Omental fat pad (tissue), 4 donors: ENCODE data around the gene RNASEL. TPM values are rescaled to one million over a fixed set of nuclear protein-coding genes. Genes with fewer than 3 reads are reported as not detected.

Source experiments
- ATAC-seq: fragments of 150-250 bp; one replicate; pipeline ENCODE4 v1.9.1; 2016; ENCODE audit warnings: mild to moderate bottlenecking, moderate library complexity; ENCODE audit not compliant: low FRiP score
- DNase-seq: peaks from one replicate; pipeline ENCODE4 v3.0.0-alpha.2; 2019; ENCODE audit warnings: low spot score
- CTCF ChIP-seq, 3 donors: fragments of 450-650 bp; IDR thresholded peaks; one replicate each; pipeline ENCODE4 v1.5.1; 2016 to 2017; ENCODE audit warnings: antibody characterized with exemption in 3 of 3, mild to moderate bottlenecking in 3 of 3, moderate library complexity in 2 of 3
- total RNA-seq, 4 donors: library from RNA; depleted of rRNA; stranded (reverse); fragments of >200 nt; gene quantifications; one replicate each; pipeline ENCODE4 v1.1.0, GENCODE V29; 2016

Gene RNASEL
- total RNA-seq, 4 donors from 2014 or later = 4.8 to 12.6 (median 9.4) TPM

DNA sequence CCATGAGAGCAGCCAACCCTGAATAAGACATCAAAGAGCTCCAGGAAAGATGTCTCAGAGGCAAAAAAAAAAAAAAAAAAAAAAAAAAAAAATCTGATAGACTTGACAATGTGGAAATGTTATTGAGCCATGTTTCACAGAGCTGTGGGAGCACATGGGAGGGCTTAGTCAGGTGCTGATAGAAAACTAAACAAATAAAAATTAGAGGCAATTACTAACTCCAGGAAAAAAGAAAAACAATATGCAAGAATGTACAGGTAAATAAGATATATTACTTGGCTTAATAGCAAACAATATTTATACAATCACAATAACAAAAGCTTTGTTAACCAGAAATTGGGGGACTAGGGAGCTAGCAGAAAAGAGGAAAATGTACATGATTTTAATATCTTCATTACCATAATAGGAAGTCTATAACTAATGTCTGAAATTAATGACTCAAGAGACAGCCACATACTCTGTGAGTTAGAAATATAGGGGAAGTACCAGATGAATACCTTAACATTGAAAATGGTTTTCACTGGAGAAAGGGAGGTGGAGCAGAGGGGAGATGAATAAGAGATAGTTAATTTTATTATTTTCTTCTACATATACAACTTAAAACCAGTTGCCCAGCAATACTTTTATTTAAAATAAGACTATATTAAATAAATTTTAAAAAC is 32.0 kb upstream of the RNASEL start:
- TF ChIP-seq CTCF (IDR thresholded peaks at IDR 0.05) = no peak
- no peak for ATAC-seq
- DNase-seq = no peak

DNA sequence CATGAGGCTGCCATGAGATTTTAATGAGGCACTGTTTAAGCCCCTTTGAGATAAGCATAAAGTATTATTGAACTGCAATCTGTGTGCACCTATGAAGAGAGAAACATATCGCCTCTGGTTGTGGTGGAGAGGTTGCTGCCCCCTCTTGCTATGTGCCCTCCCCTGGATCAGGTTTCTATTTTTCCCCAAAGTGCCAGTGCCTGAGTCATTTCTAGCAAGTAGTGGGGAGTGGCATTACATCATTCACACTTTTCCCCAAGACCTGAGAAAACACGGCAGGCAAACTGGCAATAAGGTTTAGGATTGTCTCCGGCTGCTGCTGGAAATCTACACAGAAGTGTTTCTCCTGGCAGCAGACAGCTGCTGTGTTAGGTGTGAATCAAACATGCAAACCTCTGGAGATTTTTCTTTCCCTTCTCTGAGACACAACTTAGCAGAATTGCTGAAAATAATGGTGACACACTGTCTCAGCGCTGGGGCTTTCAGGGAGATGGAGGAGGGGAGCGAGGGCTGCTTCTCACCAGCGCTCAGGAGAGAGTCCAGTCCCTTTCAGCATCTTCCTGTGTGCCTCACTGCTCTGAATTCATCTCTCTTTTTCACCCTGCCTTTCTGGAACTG is 28.8 kb upstream of the RNASEL start:
- no peak for TF ChIP-seq CTCF (IDR thresholded peaks at IDR 0.05)
- DNase-seq (no peak), ATAC-seq (peak; percentile 21)

GRCh38 chr1:182617014-182617429 is 28.0 kb upstream of the RNASEL start:
- ATAC-seq = no peak
- no peak for TF ChIP-seq CTCF (IDR thresholded peaks at IDR 0.05)
- no peak for DNase-seq

DNA sequence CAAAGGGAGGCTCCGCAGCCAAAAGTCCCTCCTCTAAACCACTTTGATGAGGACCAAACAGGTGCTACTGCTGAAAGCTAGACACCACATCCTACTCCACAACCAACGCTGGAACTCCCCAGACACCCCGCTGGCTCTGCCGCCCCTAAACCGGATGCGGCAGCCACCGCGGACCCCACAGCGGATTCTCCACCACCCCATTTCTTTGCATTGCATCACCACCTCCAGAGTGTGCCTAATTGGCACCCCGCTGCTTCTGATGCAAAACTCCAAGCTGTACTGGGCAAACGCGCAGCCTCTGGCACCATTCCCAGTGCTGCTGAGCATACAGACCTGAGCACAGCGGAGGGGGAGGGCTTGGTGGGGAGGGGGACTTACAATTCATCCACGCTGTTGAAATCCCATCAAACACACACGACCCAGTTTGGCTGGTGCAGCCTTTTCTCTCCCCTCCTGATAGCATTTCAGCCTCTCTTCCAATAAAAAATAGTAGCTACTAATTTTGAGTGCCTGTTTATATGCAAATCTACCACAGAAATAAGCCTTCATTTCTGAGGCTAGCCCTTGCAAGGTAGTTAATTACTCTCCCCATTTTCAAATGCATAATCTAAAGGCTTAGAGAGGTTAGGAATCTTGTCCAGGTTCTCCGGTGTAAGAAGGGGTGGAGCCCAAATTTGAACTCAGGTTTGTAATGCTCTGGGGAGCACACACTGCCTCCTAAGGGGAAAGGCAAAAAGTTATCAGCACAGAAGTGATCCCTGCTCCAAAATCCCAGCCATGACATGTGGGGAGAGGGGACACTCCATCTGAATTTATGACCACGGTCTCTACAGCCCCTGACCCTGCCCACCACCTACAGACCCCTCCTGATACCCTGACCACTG is 27.3 kb upstream of the RNASEL start:
- peak; percentile 83 for DNase-seq
- no peak for TF ChIP-seq CTCF (IDR thresholded peaks at IDR 0.05)
- ATAC-seq = peak; percentile 67

- DNase-seq (no peak), ATAC-seq (no peak)
- no peak for TF ChIP-seq CTCF (IDR thresholded peaks at IDR 0.05)
Measured at GRCh38 chr1:182615468-182616129, 26.5 kb upstream of the RNASEL start.

DNA sequence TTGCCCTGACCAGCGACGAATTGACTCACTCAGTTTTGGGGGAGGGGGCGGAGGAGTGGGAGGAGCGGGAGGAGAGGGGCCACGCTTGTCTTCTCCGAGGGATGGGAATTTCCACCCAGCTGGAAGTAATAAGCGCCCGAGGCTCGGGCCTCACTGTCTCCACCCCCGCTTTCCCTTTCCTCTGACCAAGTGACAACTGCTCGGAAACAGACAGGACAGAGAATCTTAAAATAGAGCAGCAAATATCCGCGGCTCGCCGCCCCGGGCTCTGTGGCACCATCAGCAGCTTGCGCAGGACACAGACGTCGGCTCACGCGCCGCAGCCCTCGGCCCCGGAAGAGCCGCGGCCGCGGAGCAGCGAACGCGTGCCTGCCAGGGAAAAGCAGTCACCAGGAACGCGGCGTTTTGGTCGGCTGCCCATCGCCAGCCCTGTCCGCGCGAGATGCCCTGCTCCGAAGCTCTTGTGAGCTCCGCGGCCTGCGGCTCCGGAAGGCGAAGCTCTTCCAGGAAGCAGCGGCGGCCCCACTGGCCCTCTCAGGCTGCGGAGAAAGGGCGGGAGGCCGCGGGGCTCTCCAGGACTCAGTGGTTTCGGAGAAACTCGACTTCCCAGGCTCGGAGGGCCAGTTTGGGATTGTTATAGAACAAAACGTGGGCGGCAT is 25.9 kb upstream of the RNASEL start:
- no peak for TF ChIP-seq CTCF (IDR thresholded peaks at IDR 0.05)
- peak; percentile 82 for ATAC-seq
- peak; percentile 67 for DNase-seq
